Cardiac fibroblast (primary cell): ENCODE results near the gene HELZ.

Experiments
- DNase-seq, 2 donors: peaks; one replicate each; pipeline versions ENCODE4 v3.0.0 to v3.0.0-alpha.2; 2010; ENCODE audit warnings: low read depth in 2 of 2
- H3K4me3 ChIP-seq, 2 donors: replicated peaks in 1 of 2; 1 replicate in 1 of 2; 2 replicates in 1 of 2; pipeline ENCODE4 v1.5.1; 2011; ENCODE audit warnings: low read depth in 2 of 2, low read length in 2 of 2, mild to moderate bottlenecking in 2 of 2, moderate library complexity in 1 of 2
- TF ChIP-seq, protein P1 (sequence below): IDR thresholded peaks from one replicate; pipeline ENCODE4 v1.5.1; 2011; ENCODE audit warnings: low read depth, mild to moderate bottlenecking, low read length, inconsistent platforms

Gene HELZ

DNA sequence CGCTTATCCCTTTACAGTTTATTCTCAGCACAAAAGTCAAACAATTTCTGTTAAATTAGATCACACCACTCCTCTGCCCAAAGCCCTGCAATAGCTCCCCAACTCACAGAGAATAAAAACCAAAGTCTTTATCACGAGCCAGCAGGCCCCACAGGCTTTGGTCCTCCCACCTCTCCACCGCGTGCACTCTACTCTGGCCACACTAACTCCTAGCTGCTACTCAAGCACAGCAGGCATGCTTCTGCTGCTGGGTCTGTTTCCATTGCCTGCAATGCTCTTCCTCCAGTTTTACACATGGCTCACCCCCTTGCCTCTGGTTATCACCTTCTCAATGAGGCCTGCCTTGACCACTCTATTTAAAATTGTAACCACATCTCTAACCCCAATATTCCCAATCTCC, 27.6 kb downstream of the HELZ start:
- TF ChIP-seq, protein P1, sequence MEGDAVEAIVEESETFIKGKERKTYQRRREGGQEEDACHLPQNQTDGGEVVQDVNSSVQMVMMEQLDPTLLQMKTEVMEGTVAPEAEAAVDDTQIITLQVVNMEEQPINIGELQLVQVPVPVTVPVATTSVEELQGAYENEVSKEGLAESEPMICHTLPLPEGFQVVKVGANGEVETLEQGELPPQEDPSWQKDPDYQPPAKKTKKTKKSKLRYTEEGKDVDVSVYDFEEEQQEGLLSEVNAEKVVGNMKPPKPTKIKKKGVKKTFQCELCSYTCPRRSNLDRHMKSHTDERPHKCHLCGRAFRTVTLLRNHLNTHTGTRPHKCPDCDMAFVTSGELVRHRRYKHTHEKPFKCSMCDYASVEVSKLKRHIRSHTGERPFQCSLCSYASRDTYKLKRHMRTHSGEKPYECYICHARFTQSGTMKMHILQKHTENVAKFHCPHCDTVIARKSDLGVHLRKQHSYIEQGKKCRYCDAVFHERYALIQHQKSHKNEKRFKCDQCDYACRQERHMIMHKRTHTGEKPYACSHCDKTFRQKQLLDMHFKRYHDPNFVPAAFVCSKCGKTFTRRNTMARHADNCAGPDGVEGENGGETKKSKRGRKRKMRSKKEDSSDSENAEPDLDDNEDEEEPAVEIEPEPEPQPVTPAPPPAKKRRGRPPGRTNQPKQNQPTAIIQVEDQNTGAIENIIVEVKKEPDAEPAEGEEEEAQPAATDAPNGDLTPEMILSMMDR: no peak
- no peak for DNase-seq
- H3K4me3 ChIP-seq: no peak overlapping the region

DNA sequence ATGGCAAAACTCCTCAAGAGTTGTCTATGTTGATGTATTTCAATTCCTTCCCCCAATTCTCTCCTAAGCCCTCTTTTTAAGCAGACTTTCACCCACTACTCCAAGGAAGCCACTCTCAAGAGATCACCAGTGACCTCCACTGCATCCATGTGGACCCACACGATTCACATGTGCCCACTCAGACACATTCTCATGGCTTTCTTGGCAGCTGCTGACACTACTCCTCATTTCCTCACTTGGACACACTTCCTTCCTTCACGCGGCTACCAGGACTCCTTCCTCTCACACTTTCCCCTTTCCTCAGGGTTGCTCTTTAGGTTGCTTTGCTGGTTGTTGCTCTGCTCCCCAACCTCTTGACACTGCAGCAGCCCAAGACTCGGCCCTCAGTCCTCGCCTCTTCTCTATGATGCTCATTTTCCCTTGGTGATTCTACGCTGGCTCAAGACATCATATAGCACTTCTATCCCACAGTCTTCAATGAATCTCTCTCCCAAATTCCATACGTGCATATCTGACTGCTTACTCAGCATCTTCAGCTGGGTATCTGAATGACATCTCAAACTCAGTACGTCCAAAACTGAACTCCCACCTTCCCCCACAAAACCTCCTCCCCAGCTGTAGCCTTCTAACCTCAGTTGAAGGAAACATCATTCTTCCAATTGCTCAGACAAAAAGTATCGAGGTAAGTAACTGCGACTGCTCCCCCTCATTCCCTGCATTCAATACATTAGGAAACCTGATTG, 28.2 kb downstream of the HELZ start:
- no peak overlapping the region for H3K4me3 ChIP-seq
- TF ChIP-seq, protein P1: no peak
- DNase-seq: no peak

DNA sequence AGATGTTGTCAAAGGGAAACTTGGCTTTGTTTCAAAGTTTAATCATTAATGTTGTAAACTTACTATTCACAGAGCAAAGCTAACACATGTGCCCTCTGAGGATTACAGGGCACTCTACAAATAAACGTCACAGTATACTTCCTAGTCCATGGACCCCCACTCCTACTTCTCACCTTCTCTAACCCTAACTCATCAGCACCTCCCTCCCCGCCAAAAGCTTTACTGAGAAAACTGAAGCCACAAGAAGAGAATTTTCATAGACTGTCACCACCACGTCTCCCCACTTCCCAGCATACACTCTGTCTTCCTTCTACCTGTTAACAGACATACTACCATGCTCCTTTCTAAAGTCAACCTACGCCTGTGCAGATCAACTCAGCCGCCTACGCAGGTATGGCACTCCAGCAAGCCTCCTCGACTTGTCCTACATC, 29.0 kb downstream of the HELZ start:
- DNase-seq: no peak
- H3K4me3 ChIP-seq: no peak overlapping the region
- TF ChIP-seq, protein P1: no peak

DNA sequence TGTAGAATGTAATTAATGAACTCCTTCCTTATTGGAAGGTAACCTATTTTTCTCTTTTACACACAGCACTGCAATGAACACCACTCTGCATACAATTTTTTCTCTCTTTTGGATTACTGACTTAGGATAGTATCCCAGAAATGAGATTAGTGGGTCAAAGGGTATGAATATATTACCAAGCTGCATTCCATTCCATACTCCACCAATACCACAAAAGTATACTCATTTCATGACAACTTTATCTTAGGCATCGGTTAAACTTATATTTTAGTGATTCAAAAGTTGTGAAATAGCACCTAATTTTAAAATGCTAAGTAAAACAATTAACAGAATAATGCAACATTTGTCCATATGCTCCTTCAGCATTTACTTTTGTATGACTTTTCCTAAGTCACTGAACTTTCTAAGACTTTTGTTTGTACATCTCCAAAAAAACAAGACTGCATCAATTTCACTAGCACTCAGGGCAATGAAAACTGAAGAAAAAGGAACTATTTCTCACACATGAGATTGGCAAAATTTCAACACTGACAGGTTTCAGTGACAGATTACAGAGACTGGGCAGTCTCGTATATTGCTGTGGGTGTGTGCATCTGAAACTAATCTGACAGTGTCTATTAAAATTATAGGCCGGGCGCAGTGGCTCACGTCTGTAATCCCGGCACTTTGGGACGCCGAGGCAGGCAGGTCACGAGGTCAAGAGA, 32.1 kb downstream of the HELZ start:
- TF ChIP-seq, protein P1: no peak
- peak; percentile 58 to 61 for DNase-seq
- no peak overlapping the region for H3K4me3 ChIP-seq

DNA sequence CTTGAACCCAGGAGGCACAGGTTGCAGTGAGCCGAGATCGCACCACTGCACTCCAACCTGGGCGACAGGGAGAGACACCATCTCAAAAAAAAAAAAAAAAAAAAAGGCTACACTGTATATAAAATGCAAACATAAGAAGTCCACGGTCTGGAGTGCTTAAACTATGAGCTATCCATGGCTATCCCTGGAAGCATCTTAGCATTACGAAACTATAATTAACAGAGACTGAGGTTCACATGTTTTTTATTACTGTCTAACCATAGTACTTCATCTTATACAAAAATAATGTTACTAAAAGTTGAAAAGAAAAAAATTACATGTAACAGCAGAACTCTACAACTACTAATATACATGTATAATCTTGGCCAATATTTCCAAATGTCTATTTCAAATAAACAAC, 32.8 kb downstream of the HELZ start:
- no peak for DNase-seq
- no peak overlapping the region for H3K4me3 ChIP-seq
- TF ChIP-seq, protein P1: no peak

DNA sequence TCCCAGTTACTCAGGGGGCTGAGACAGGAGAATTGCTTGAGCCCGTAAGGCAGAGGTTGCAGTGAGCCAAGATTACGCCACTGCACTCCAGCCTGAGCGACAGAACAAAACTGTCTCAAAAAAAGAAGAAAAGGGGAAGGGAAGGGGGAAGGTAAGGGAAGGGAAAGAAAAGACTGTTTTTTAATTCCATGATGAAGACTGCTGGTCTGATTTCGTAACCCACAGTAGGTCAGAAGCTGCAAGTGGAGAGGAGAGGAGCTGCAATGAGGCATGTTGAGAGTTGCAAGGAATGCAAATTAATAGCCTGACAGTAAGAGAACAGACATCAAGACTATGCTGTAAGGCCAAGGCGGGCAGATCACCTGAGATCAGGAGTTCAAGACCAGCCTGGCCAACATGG, 33.3 kb downstream of the HELZ start:
- DNase-seq: peak; percentile 46 to 64
- TF ChIP-seq, protein P1: no peak
- no peak overlapping the region for H3K4me3 ChIP-seq

DNA sequence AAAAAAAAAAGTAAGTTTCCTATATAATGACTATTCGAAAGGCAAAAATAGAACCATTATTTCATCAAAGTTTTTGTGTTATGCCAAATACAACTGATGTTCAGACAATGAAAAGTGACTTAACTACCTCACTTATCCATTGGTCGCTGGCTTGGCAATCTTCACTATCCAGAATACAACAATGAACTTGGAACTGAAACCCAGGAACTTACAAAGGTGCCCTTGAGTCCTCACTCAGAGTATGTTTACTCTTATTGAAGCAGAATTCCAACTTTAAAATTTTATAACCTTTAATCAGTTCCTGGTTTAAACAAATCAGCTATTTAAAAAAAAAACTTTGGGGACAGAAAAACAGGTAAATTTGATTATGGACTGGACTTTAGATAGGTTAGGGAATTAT, 34.1 kb downstream of the HELZ start:
- no peak overlapping the region for H3K4me3 ChIP-seq
- TF ChIP-seq, protein P1: no peak
- DNase-seq: no peak
